Prostate gland (tissue), 2 donors: ENCODE measurements around the gene EPHB2. TPM values are rescaled to one million over a fixed set of nuclear protein-coding genes. Genes with fewer than 3 reads are reported as not detected.

Experiments
- DNase-seq: peaks from one replicate; pipeline ENCODE4 v3.0.0-alpha.2; 2019; ENCODE audit warnings: low spot score
- H3K27ac ChIP-seq, 2 donors: fragments of 200-600 bp; sonication (generic); 2 replicates each; pipeline ENCODE4 v1.5.1; 2017 to 2019
- H3K27me3 ChIP-seq: fragments of 200-600 bp; sonication (generic); replicated peaks from 2 replicates; pipeline ENCODE4 v1.5.1; 2019; ENCODE audit not compliant: insufficient read depth
- H3K36me3 ChIP-seq, 2 donors: fragments of 200-600 bp; sonication (generic); 1 replicate in 1 of 2; 2 replicates in 1 of 2; pipeline versions ENCODE4 v1.5.1 to v1.8.1; 2017 to 2019
- H3K4me1 ChIP-seq: fragments of 200-600 bp; sonication (generic); replicated peaks from 2 replicates; pipeline ENCODE4 v1.5.1; 2019
- H3K4me3 ChIP-seq, 2 donors: fragments of 200-600 bp; sonication (generic); 2 replicates each; pipeline ENCODE4 v1.5.1; 2017 to 2019
- H3K9me3 ChIP-seq: fragments of 200-600 bp; sonication (generic); 2 replicates; pipeline ENCODE4 v1.5.1; 2017
- CTCF ChIP-seq, 4 experiments: fragments of 200-600 bp in 2 of 4; fragments of 450-650 bp in 2 of 4; sonication (generic) in 2 of 4; IDR thresholded peaks; 1 replicate in 3 of 4; 2 replicates in 1 of 4; pipeline ENCODE4 v1.5.1; 2016 to 2019; ENCODE audit warnings: antibody characterized with exemption in 4 of 4, mild to moderate bottlenecking in 2 of 4, moderate library complexity in 2 of 4
- POLR2A ChIP-seq: fragments of 450-650 bp; IDR thresholded peaks from one replicate; pipeline ENCODE4 v1.6.1; 2016; ENCODE audit warnings: antibody characterized with exemption, mild to moderate bottlenecking
- POLR2AphosphoS5 ChIP-seq: sonication (generic); formaldehyde crosslinking; IDR thresholded peaks from one replicate; pipeline ENCODE4 v1.6.1; 2017; ENCODE audit warnings: antibody characterized with exemption
- WGBS: methylation state at CpG from one replicate; pipeline ENCODE4 v1.1.5; 2018; 5-methylcytosine and 5-hydroxymethylcytosine counted together
- intact Hi-C: fragments of 100-400 bp; cut with DNase I; formaldehyde crosslinking; loops from one replicate; pipeline ENCODE4 v1.14.2; 2022
- total RNA-seq, 2 donors: library from RNA; depleted of rRNA; stranded (reverse); fragments of >200 nt; gene quantifications; one replicate each; pipeline ENCODE4 v1.1.0, GENCODE V29; 2016

The EPHB2 gene
- total RNA-seq, 2 donors from 2014 or later, result 6.4 to 7.4 TPM

- Histone ChIP-seq H3K9me3 (no peaks in the 10 kb centered on the region), H3K4me3 (no peak overlapping the region), H3K27me3 (no peaks in the 10 kb centered on the region), H3K36me3 (no peaks in the 10 kb centered on the region), H3K27ac (no peak overlapping the region), H3K4me1 (no peaks in the 10 kb centered on the region)
- intact Hi-C loops, result no loop called here
- TF ChIP-seq POLR2AphosphoS5 (no peak), POLR2A (no peak), CTCF (IDR thresholded peaks at IDR 0.05) (no peak)
- DNase-seq, result no peak
- 90% methylated on average over 3 of the region's 3 CpGs for WGBS
Observed at GRCh38 chr1:22907528-22907927, 196.9 kb downstream of the EPHB2 start.

DNA sequence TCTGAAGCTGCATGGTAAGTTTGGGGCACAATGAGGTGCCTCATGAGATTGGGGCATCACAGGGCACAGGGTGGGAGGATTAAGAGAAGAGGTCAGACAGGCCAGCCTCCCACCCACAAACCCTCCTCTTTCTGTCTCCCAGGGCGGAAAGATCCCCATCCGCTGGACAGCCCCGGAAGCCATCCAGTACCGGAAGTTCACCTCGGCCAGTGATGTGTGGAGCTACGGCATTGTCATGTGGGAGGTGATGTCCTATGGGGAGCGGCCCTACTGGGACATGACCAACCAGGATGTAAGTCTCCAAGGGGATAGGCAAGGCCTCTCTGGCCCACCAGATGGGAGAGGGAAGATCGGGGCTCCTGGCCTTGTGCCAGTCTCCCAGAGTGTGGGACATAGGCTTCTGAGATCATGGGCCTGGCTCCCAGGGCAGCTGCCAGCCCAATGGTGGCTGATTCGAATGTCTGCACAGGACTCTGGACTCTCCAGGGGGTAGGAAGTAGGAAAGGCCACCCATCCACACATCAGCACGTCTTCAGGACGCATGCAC, 198.3 kb downstream of the EPHB2 start:
- no peaks in the 10 kb centered on the region for H3K9me3 ChIP-seq
- 95% methylated on average over 11 of the region's 11 CpGs for WGBS
- H3K4me1 ChIP-seq, result no peaks in the 10 kb centered on the region
- no peak for DNase-seq
- no peaks in the 10 kb centered on the region for H3K27me3 ChIP-seq
- TF ChIP-seq POLR2AphosphoS5, result no peak
- no peak for TF ChIP-seq POLR2A
- TF ChIP-seq CTCF (IDR thresholded peaks at IDR 0.05), result no peak
- no peak overlapping the region for H3K4me3 ChIP-seq
- no peak overlapping the region for H3K27ac ChIP-seq
- intact Hi-C loops, result no loop called here
- H3K36me3 ChIP-seq, result no peaks in the 10 kb centered on the region

DNA sequence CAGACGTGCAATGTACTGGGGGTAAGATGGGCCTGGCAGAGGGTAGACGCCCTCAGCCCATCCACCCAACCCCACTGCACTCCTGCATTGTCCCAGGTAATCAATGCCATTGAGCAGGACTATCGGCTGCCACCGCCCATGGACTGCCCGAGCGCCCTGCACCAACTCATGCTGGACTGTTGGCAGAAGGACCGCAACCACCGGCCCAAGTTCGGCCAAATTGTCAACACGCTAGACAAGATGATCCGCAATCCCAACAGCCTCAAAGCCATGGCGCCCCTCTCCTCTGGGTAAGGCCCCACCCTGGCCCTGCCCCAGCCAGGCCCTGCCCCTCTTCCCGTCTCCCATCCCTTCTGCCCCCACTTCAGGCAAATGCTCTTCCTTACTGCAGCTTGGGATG, 199.6 kb downstream of the EPHB2 start:
- Histone ChIP-seq H3K27me3 (no peaks in the 10 kb centered on the region), H3K4me1 (no peaks in the 10 kb centered on the region), H3K27ac (no peak overlapping the region), H3K4me3 (no peak overlapping the region), H3K9me3 (no peaks in the 10 kb centered on the region), H3K36me3 (no peaks in the 10 kb centered on the region)
- intact Hi-C loops, result no loop called here
- DNase-seq, result no peak
- WGBS, result 95% methylated on average over 13 of the region's 13 CpGs
- TF ChIP-seq CTCF (IDR thresholded peaks at IDR 0.05), result no peak
- no peak for TF ChIP-seq POLR2A
- TF ChIP-seq POLR2AphosphoS5, result no peak

- H3K4me1 ChIP-seq, result no peaks in the 10 kb centered on the region
- H3K27ac ChIP-seq, result no peak overlapping the region
- H3K27me3 ChIP-seq, result no peaks in the 10 kb centered on the region
- no peak for DNase-seq
- no peak for TF ChIP-seq CTCF (IDR thresholded peaks at IDR 0.05)
- intact Hi-C loops, result no loop called here
- no peaks in the 10 kb centered on the region for H3K36me3 ChIP-seq
- H3K4me3 ChIP-seq, result no peak overlapping the region
- H3K9me3 ChIP-seq, result no peaks in the 10 kb centered on the region
- WGBS, result 95% methylated on average over 5 of the region's 5 CpGs
Observed at GRCh38 chr1:22910986-22911651, 200.5 kb downstream of the EPHB2 start.

GRCh38 chr1:22912311-22912710, 201.7 kb downstream of the EPHB2 start:
- WGBS, result 90% methylated on average over 16 of the region's 16 CpGs
- TF ChIP-seq POLR2AphosphoS5, result no peak
- no peak for TF ChIP-seq POLR2A
- no peak for TF ChIP-seq CTCF (IDR thresholded peaks at IDR 0.05)
- Histone ChIP-seq H3K27me3 (no peaks in the 10 kb centered on the region), H3K4me1 (no peaks in the 10 kb centered on the region), H3K9me3 (no peaks in the 10 kb centered on the region), H3K27ac (no peak overlapping the region), H3K4me3 (no peak overlapping the region), H3K36me3 (no peaks in the 10 kb centered on the region)
- intact Hi-C loops, result no loop called here
- no peak for DNase-seq
